Right lobe of liver (tissue), 4 donors: ENCODE data around the gene CLEC19A.

Experiments used
- POLR2A ChIP-seq: fragments of 450-650 bp; IDR thresholded peaks from one replicate; pipeline ENCODE4 v1.6.1; 2017; ENCODE audit warnings: antibody characterized with exemption, mild to moderate bottlenecking
- TF ChIP-seq, protein P1 (sequence below), 4 donors: fragments of 200-600 bp in 3 of 4; fragments of 450-650 bp in 1 of 4; IDR thresholded peaks; one replicate each; pipeline versions ENCODE4 v1.5.1 to v1.8.0; 2016 to 2022; ENCODE audit warnings: antibody characterized with exemption in 4 of 4, mild to moderate bottlenecking in 2 of 4
- donor health status: DM: no; HTN: no; CAD: no.
- donor health status: DM: no; HTN: no; CAD: no.
- donor health status: DM: no; HTN: yes; CAD: no.

DNA sequence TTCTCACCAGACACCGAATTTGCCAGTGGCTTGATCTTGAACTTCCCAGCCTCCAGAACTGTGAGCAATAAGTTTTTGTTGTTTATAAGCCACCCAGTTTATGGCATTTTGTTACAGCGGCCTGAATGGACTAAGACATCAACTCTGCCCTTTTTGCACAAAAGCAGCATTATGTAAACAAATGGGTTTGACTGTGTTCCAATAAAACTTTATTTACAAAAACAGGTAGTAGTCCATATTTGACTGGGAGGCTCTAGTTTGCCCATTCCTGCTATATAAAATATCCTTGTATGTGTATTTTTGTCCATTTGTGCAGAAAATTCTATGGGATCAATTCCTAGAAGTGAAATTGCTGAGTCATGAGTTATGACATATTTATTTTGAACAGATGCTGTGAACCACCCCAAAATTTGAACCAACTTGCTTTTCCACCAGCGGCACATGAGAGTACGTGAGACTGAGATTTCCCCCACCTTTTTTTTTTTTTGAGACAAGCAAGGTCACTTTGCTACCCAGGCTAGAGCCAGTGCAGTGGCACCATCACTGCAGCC is 21.3 kb upstream of the CLEC19A start:
- TF ChIP-seq, protein P1, sequence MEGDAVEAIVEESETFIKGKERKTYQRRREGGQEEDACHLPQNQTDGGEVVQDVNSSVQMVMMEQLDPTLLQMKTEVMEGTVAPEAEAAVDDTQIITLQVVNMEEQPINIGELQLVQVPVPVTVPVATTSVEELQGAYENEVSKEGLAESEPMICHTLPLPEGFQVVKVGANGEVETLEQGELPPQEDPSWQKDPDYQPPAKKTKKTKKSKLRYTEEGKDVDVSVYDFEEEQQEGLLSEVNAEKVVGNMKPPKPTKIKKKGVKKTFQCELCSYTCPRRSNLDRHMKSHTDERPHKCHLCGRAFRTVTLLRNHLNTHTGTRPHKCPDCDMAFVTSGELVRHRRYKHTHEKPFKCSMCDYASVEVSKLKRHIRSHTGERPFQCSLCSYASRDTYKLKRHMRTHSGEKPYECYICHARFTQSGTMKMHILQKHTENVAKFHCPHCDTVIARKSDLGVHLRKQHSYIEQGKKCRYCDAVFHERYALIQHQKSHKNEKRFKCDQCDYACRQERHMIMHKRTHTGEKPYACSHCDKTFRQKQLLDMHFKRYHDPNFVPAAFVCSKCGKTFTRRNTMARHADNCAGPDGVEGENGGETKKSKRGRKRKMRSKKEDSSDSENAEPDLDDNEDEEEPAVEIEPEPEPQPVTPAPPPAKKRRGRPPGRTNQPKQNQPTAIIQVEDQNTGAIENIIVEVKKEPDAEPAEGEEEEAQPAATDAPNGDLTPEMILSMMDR (IDR thresholded peaks at IDR 0.05): no peak
- no peak for TF ChIP-seq POLR2A
